Osteoblast (primary cell): Measurements from ENCODE around the gene LRRC2. TPM values are rescaled to one million over a fixed set of nuclear protein-coding genes. Genes with fewer than 3 reads are reported as not detected.

ENCODE experiments used
- DNase-seq: peaks from one replicate; pipeline ENCODE4 v3.0.0; 2011; ENCODE audit warnings: low spot score, mixed read lengths; ENCODE audit not compliant: insufficient read length; ENCODE audit errors: missing footprints
- H2AFZ ChIP-seq: 2 replicates; pipeline ENCODE4 v1.6.0; 2011; ENCODE audit warnings: mild to moderate bottlenecking, low read length
- H3K27ac ChIP-seq: 2 replicates; pipeline ENCODE4 v1.5.1; 2011; ENCODE audit warnings: mild to moderate bottlenecking, low read depth, low read length, moderate library complexity
- H3K27me3 ChIP-seq: 2 replicates; pipeline ENCODE4 v1.6.0; 2012; ENCODE audit warnings: mild to moderate bottlenecking, control low read depth, inconsistent platforms, low read length, moderate library complexity; ENCODE audit not compliant: insufficient read depth
- H3K36me3 ChIP-seq: 2 replicates; pipeline ENCODE4 v1.5.1; 2011; ENCODE audit warnings: mild to moderate bottlenecking, low read length, control low read depth, moderate library complexity; ENCODE audit not compliant: insufficient read depth
- H3K4me1 ChIP-seq: 2 replicates; pipeline ENCODE4 v1.5.1; 2011; ENCODE audit warnings: mild to moderate bottlenecking, low read length, control low read depth, moderate library complexity; ENCODE audit not compliant: insufficient read depth
- H3K4me2 ChIP-seq: 2 replicates; pipeline ENCODE4 v1.6.0; 2011; ENCODE audit warnings: mild to moderate bottlenecking, low read length; ENCODE audit not compliant: insufficient read depth
- H3K4me3 ChIP-seq: fragments of 200-600 bp; sonication (generic); 3 replicates; pipeline ENCODE4 v1.5.1; 2012; ENCODE audit warnings: mild to moderate bottlenecking, low read length, inconsistent platforms; ENCODE audit not compliant: insufficient read depth
- H3K79me2 ChIP-seq: 2 replicates; pipeline ENCODE4 v1.6.0; 2012; ENCODE audit warnings: mild to moderate bottlenecking, low read length, control low read depth, inconsistent platforms; ENCODE audit not compliant: insufficient read depth
- H3K9me3 ChIP-seq: 2 replicates; pipeline ENCODE4 v1.5.1; 2011; ENCODE audit warnings: low read depth, low read length, control low read depth
- H4K20me1 ChIP-seq: 2 replicates; pipeline ENCODE4 v1.6.0; 2012; ENCODE audit warnings: mild to moderate bottlenecking, low read length, control low read depth; ENCODE audit not compliant: insufficient read depth
- CTCF ChIP-seq: IDR thresholded peaks from 2 replicates; pipeline ENCODE4 v1.5.1; 2011; ENCODE audit warnings: mild to moderate bottlenecking, low read depth, low read length, moderate library complexity; ENCODE audit errors: extremely low read depth
- total RNA-seq: library from RNA; depleted of rRNA; stranded (reverse); fragments of >200 nt; gene quantifications from 2 replicates; pipeline ENCODE4 v1.2.3, GENCODE V29; 2012

LRRC2 gene
- total RNA-seq, 1 donor = 5.1 TPM

DNA sequence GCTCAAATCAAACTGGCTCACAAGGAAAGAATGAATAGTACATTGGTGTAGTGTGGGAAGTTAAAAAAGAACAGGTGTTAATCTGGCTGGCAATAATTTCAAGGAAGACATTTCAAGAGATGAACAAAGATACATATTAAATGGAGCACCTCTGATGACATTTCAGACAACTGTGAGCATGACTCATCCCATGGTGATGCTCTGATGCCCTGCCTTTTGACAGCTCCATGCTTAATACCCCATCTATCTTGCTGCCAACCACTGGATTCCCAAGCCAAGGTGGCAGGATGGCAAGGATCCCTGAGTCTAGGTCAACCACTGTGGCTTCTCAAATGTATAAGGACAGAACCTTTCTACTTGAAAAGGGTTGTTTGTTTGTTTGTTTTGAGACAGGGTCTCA lies 29.3 kb downstream of the LRRC2 start:
- no peaks in the 10 kb centered on the region for H4K20me1 ChIP-seq
- no peaks in the 10 kb centered on the region for H3K9me3 ChIP-seq
- no peak for DNase-seq
- no peak overlapping the region for H3K27ac ChIP-seq
- no peak for TF ChIP-seq CTCF
- no peak overlapping the region for H2AFZ ChIP-seq
- peaks cover 15% of the 10 kb centered on the region for H3K4me1 ChIP-seq
- H3K4me2 ChIP-seq = no peak overlapping the region
- no peak overlapping the region for H3K4me3 ChIP-seq
- H3K27me3 ChIP-seq = no peaks in the 10 kb centered on the region
- H3K36me3 ChIP-seq = no peaks in the 10 kb centered on the region
- no peaks in the 10 kb centered on the region for H3K79me2 ChIP-seq

- Histone ChIP-seq H3K27me3 (no peaks in the 10 kb centered on the region), H4K20me1 (no peaks in the 10 kb centered on the region), H3K36me3 (no peaks in the 10 kb centered on the region), H3K4me3 (no peak overlapping the region), H3K27ac (no peak overlapping the region), H3K9me3 (no peaks in the 10 kb centered on the region), H2AFZ (no peak overlapping the region), H3K4me1 (peaks cover 15% of the 10 kb centered on the region), H3K4me2 (no peak overlapping the region), H3K79me2 (no peaks in the 10 kb centered on the region)
- no peak for DNase-seq
- no peak for TF ChIP-seq CTCF
Measured at GRCh38 chr3:46535746-46536145, 30.4 kb downstream of the LRRC2 start.

DNA sequence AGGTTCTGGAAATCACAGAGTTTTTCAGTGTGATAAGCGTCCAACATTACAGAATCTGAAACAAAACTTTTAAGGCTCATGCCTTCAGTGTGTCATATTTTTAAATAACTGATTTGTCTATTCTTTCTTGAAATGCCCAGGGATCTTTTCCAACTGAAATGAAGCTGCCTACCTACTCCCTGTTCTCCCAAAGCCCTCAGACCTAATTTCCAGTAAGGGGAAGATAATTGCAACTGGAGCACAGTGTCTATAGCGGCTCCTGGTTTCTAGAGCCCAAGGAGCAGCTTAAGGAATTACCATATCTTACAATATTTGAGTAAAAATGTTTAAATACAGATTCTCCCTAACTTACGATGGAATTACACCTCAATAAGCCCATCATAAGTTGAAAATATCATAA lies 33.0 kb downstream of the LRRC2 start:
- DNase-seq = no peak
- H3K27me3 ChIP-seq = no peaks in the 10 kb centered on the region
- no peaks in the 10 kb centered on the region for H3K36me3 ChIP-seq
- H3K9me3 ChIP-seq = no peaks in the 10 kb centered on the region
- no peak overlapping the region for H3K4me3 ChIP-seq
- H3K27ac ChIP-seq = no peak overlapping the region
- no peak overlapping the region for H3K4me2 ChIP-seq
- H3K4me1 ChIP-seq = no peaks in the 10 kb centered on the region
- no peaks in the 10 kb centered on the region for H3K79me2 ChIP-seq
- H4K20me1 ChIP-seq = no peaks in the 10 kb centered on the region
- TF ChIP-seq CTCF = no peak
- H2AFZ ChIP-seq = no peak overlapping the region

DNA sequence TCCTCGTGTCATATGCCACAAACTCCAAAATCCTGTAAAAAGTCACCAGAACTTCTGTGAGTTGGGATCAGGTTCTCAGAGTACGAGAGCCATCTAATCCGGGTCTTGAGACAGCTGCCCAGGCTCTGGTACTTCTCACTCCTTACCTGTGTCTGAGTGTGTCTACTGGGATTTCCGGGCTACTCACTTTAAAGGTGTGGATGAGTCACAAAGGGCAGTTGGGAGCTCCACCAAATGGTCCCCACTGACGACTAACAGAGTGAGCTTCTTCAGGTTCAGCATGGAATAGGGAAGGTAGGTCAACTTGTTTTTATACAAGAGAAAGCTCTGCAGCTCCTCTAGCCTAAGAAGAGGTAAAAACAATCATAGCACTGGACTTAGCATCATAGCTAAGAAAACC lies 38.9 kb downstream of the LRRC2 start:
- Histone ChIP-seq H4K20me1 (no peaks in the 10 kb centered on the region), H3K4me3 (no peak overlapping the region), H3K27ac (no peak overlapping the region), H3K27me3 (no peaks in the 10 kb centered on the region), H3K9me3 (no peaks in the 10 kb centered on the region), H3K4me2 (no peak overlapping the region), H3K79me2 (no peaks in the 10 kb centered on the region), H3K36me3 (no peaks in the 10 kb centered on the region), H2AFZ (no peak overlapping the region), H3K4me1 (no peaks in the 10 kb centered on the region)
- DNase-seq = no peak
- TF ChIP-seq CTCF = no peak
